Neural progenitor cell (in vitro differentiated cells): Measurements from ENCODE around the gene PRKAG2.

Experiments
- EZH2 ChIP-seq: fragments of 200-600 bp; sonication (generic); IDR thresholded peaks from 2 replicates; pipeline ENCODE4 v1.6.1; 2017; ENCODE audit warnings: antibody characterized with exemption, mild to moderate bottlenecking, moderate library complexity
- EZH2phosphoT487 ChIP-seq: fragments of 200-600 bp; sonication (generic); IDR thresholded peaks from 2 replicates; pipeline ENCODE4 v1.6.1; 2017; ENCODE audit warnings: antibody characterized with exemption
- TF ChIP-seq, protein P1 (sequence below): fragments of 200-600 bp; sonication (generic); IDR thresholded peaks from 2 replicates; pipeline ENCODE4 v1.5.1; 2017; ENCODE audit warnings: antibody characterized with exemption, mild to moderate bottlenecking

- TF ChIP-seq, protein P1, sequence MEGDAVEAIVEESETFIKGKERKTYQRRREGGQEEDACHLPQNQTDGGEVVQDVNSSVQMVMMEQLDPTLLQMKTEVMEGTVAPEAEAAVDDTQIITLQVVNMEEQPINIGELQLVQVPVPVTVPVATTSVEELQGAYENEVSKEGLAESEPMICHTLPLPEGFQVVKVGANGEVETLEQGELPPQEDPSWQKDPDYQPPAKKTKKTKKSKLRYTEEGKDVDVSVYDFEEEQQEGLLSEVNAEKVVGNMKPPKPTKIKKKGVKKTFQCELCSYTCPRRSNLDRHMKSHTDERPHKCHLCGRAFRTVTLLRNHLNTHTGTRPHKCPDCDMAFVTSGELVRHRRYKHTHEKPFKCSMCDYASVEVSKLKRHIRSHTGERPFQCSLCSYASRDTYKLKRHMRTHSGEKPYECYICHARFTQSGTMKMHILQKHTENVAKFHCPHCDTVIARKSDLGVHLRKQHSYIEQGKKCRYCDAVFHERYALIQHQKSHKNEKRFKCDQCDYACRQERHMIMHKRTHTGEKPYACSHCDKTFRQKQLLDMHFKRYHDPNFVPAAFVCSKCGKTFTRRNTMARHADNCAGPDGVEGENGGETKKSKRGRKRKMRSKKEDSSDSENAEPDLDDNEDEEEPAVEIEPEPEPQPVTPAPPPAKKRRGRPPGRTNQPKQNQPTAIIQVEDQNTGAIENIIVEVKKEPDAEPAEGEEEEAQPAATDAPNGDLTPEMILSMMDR: no peak
- TF ChIP-seq EZH2 (no peak), EZH2phosphoT487 (no peak)
Observed at GRCh38 chr7:151729521-151729921, 147.4 kb downstream of the PRKAG2 start.
